Dermis microvascular lymphatic vessel endothelial cell (primary cell): ENCODE data around the gene NHSL1. TPM values are rescaled to one million over a fixed set of nuclear protein-coding genes. Genes with fewer than 3 reads are reported as not detected.
"Not testable (repeated sequence)": the region's sequence is repeated elsewhere in the genome, so short reads cannot be mapped to it uniquely, and the experiment has no call there.

ENCODE experiments used
- DNase-seq, 2 donors: peaks; one replicate each; pipeline versions ENCODE4 v3.0.0 to v3.0.0-alpha.2; 2010; ENCODE audit warnings: low read depth in 2 of 2
- total RNA-seq: library from RNA; depleted of rRNA; stranded (reverse); fragments of >200 nt; gene quantifications from 2 replicates; pipeline ENCODE4 v1.2.1, GENCODE V29; 2014

Gene NHSL1
- total RNA-seq, 1 donor from 2014 or later, result 25.2 TPM

GRCh38 chr6:138428944-138429598 is 70.2 kb downstream of the NHSL1 start:
- DNase-seq, result peak; percentile 54 to 75

GRCh38 chr6:138427701-138428100 is 71.6 kb downstream of the NHSL1 start:
- DNase-seq, result no peak

- DNase-seq, result no peak
Observed at GRCh38 chr6:138426500-138427123, 72.7 kb downstream of the NHSL1 start.

GRCh38 chr6:138425256-138425655 is 74.0 kb downstream of the NHSL1 start:
- DNase-seq, result not testable (repeated sequence)

GRCh38 chr6:138424004-138424904 is 75.0 kb downstream of the NHSL1 start:
- no peak for DNase-seq

- DNase-seq, result peak in 1 of 2 donors; percentile 48
Observed at GRCh38 chr6:138422861-138423260, 76.4 kb downstream of the NHSL1 start.

GRCh38 chr6:138421608-138422007 is 77.7 kb downstream of the NHSL1 start:
- DNase-seq, result no peak

- no peak for DNase-seq
Observed at GRCh38 chr6:138421089-138421488, 78.2 kb downstream of the NHSL1 start.

GRCh38 chr6:138420356-138420755 is 78.9 kb downstream of the NHSL1 start:
- DNase-seq, result no peak

- DNase-seq, result no peak
Observed at GRCh38 chr6:138419766-138420165, 79.5 kb downstream of the NHSL1 start.

GRCh38 chr6:138418118-138418742 is 81.1 kb downstream of the NHSL1 start:
- DNase-seq, result no peak

- no peak for DNase-seq
Observed at GRCh38 chr6:138417493-138418117, 81.7 kb downstream of the NHSL1 start.

- DNase-seq, result no peak
Observed at GRCh38 chr6:138416206-138416605, 83.1 kb downstream of the NHSL1 start.

GRCh38 chr6:138415125-138415524 is 84.2 kb downstream of the NHSL1 start:
- DNase-seq, result no peak

GRCh38 chr6:138410972-138411880 is 88.1 kb downstream of the NHSL1 start:
- DNase-seq, result peak in 1 of 2 donors; percentile 87

- no peak for DNase-seq
Observed at GRCh38 chr6:138410048-138410735, 89.1 kb downstream of the NHSL1 start.

GRCh38 chr6:138406443-138406842 is 92.9 kb downstream of the NHSL1 start:
- no peak for DNase-seq

- no peak for DNase-seq
Observed at GRCh38 chr6:138405816-138406413, 93.4 kb downstream of the NHSL1 start.

- no peak for DNase-seq
Observed at GRCh38 chr6:138404666-138405337, 94.5 kb downstream of the NHSL1 start.
